ENCODE results near the gene SCGB2A2.

Gene SCGB2A2

DNA sequence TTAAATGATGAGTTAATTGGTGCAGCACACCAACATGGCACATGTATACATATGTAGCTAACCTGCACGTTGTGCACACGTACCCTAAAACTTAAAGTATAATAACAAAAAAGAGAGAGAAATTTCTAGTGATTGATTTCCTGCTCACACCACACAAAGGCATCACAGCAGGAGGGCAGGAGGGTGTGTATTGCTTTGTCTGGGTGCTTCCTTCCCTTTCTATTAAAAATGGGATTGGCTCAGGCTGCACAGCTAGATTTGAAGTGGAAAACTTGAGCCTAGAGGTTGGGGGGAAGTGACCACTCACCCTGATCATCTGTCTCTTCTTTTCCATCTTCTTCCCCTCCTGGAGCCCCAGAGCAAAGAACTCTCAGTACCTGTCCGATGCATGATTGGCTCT, 28.9 kb upstream of the SCGB2A2 start (continued):
- TF ChIP-seq, protein P1, sequence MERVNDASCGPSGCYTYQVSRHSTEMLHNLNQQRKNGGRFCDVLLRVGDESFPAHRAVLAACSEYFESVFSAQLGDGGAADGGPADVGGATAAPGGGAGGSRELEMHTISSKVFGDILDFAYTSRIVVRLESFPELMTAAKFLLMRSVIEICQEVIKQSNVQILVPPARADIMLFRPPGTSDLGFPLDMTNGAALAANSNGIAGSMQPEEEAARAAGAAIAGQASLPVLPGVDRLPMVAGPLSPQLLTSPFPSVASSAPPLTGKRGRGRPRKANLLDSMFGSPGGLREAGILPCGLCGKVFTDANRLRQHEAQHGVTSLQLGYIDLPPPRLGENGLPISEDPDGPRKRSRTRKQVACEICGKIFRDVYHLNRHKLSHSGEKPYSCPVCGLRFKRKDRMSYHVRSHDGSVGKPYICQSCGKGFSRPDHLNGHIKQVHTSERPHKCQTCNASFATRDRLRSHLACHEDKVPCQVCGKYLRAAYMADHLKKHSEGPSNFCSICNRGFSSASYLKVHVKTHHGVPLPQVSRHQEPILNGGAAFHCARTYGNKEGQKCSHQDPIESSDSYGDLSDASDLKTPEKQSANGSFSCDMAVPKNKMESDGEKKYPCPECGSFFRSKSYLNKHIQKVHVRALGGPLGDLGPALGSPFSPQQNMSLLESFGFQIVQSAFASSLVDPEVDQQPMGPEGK (CRISPR knock-in tag; IDR thresholded peaks at IDR 0.05; ENCODE audit: borderline replicate concordance) = no peak
- TF ChIP-seq ZNF8 (CRISPR knock-in tag; IDR thresholded peaks at IDR 0.05) (no peak), ZFP30 (CRISPR knock-in tag; IDR thresholded peaks at IDR 0.05) (no peak), TCF4 (CRISPR knock-in tag; IDR thresholded peaks at IDR 0.05; ENCODE audit: borderline replicate concordance) (no peak), ZNF565 (CRISPR knock-in tag; conservative IDR thresholded peaks at IDR 0.05; ENCODE audit: low read depth) (no peak), GLIS3 (CRISPR knock-in tag; IDR thresholded peaks at IDR 0.05) (no peak), ARNTL (CRISPR knock-in tag; IDR thresholded peaks at IDR 0.05; ENCODE audit: borderline replicate concordance, low read depth) (no peak), BACH2 (CRISPR knock-in tag; IDR thresholded peaks at IDR 0.05; ENCODE audit: borderline replicate concordance) (no peak)
- TF ChIP-seq, protein P2, sequence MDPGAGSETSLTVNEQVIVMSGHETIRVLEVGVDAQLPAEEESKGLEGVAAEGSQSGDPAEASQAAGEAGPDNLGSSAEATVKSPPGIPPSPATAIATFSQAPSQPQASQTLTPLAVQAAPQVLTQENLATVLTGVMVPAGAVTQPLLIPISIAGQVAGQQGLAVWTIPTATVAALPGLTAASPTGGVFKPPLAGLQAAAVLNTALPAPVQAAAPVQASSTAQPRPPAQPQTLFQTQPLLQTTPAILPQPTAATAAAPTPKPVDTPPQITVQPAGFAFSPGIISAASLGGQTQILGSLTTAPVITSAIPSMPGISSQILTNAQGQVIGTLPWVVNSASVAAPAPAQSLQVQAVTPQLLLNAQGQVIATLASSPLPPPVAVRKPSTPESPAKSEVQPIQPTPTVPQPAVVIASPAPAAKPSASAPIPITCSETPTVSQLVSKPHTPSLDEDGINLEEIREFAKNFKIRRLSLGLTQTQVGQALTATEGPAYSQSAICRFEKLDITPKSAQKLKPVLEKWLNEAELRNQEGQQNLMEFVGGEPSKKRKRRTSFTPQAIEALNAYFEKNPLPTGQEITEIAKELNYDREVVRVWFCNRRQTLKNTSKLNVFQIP (CRISPR knock-in tag; IDR thresholded peaks at IDR 0.05; ENCODE audit: borderline replicate concordance, low read depth) = no peak
- TF ChIP-seq, protein P3, sequence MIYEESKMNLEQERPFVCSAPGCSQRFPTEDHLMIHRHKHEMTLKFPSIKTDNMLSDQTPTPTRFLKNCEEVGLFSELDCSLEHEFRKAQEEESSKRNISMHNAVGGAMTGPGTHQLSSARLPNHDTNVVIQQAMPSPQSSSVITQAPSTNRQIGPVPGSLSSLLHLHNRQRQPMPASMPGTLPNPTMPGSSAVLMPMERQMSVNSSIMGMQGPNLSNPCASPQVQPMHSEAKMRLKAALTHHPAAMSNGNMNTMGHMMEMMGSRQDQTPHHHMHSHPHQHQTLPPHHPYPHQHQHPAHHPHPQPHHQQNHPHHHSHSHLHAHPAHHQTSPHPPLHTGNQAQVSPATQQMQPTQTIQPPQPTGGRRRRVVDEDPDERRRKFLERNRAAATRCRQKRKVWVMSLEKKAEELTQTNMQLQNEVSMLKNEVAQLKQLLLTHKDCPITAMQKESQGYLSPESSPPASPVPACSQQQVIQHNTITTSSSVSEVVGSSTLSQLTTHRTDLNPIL (CRISPR knock-in tag; IDR thresholded peaks at IDR 0.05; ENCODE audit: low read depth) = no peak

DNA sequence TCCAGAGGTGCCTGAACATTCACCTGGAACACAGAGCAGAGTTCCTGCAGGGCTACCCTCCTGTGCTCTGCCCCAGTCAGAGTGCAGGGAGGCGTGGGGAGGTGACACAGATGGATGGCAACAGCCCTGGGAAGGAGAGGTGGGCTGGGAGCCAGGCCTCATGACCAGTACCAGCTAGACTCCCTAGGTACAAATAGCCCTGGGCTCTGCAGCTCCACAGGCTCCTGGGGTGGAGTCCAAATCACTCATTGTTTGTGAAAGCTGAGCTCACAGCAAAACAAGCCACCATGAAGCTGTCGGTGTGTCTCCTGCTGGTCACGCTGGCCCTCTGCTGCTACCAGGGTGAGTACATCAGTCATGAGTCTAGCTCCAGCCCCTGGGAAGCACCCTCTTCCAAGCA, 27.9 kb upstream of the SCGB2A2 start, which contains the start of gene SCGB1D2:
Gene SCGB1D2 (plus strand): TSS at position 219 of the 400 bp plus-strand sequence. CDS start 69 bp downstream, at position 288.
- TF ChIP-seq, protein P4, sequence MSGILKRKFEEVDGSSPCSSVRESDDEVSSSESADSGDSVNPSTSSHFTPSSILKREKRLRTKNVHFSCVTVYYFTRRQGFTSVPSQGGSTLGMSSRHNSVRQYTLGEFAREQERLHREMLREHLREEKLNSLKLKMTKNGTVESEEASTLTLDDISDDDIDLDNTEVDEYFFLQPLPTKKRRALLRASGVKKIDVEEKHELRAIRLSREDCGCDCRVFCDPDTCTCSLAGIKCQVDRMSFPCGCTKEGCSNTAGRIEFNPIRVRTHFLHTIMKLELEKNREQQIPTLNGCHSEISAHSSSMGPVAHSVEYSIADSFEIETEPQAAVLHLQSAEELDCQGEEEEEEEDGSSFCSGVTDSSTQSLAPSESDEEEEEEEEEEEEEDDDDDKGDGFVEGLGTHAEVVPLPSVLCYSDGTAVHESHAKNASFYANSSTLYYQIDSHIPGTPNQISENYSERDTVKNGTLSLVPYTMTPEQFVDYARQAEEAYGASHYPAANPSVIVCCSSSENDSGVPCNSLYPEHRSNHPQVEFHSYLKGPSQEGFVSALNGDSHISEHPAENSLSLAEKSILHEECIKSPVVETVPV (CRISPR knock-in tag; IDR thresholded peaks at IDR 0.05) = no peak
- TF ChIP-seq TCF4 (CRISPR knock-in tag; IDR thresholded peaks at IDR 0.05; ENCODE audit: borderline replicate concordance) (no peak), ZFP30 (CRISPR knock-in tag; IDR thresholded peaks at IDR 0.05) (no peak), ZNF8 (CRISPR knock-in tag; IDR thresholded peaks at IDR 0.05) (no peak), ZC3H10 (CRISPR knock-in tag; IDR thresholded peaks at IDR 0.05) (no peak), ZNF565 (CRISPR knock-in tag; conservative IDR thresholded peaks at IDR 0.05; ENCODE audit: low read depth) (no peak), ESRRG (CRISPR knock-in tag; IDR thresholded peaks at IDR 0.05) (no peak), CSDC2 (CRISPR knock-in tag; IDR thresholded peaks at IDR 0.05) (no peak), RARB (CRISPR knock-in tag; IDR thresholded peaks at IDR 0.05) (no peak), SNAI2 (CRISPR knock-in tag; IDR thresholded peaks at IDR 0.05) (no peak), TOX (CRISPR knock-in tag; IDR thresholded peaks at IDR 0.05; ENCODE audit: borderline replicate concordance) (no peak)
- TF ChIP-seq, protein P2 (CRISPR knock-in tag; IDR thresholded peaks at IDR 0.05; ENCODE audit: borderline replicate concordance, low read depth) = no peak
- TF ChIP-seq, protein P3 (CRISPR knock-in tag; IDR thresholded peaks at IDR 0.05; ENCODE audit: low read depth) = no peak
- ATAC-seq = no peak

DNA sequence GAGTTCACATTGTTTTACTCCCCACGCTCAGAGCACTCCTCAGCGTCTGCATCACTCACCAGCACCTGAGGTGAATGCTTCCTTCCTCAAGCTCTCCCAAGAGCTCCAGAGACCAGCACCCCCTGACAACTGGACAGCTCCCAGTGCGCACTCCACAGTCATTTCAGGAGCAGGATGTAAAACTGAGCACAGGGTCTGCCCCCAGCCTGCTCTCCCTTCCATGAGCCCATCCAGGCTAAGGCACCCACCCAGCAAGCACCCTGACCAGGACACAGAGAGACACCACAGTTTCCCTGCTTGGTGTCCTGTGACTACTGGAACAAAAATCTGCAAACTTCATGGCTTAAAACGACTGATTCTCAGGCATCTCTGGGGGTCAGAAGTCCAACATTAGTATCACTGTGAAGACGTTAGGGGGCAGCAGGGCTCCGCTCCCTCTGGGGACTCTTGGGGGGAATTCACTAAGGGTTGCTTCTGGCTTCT, 24.6 kb upstream of the SCGB2A2 start:
- peak; percentile 83 for ATAC-seq
- TF ChIP-seq ESRRG (CRISPR knock-in tag; IDR thresholded peaks at IDR 0.05) (no peak), ZNF565 (CRISPR knock-in tag; conservative IDR thresholded peaks at IDR 0.05; ENCODE audit: low read depth) (no peak), OSR1 (CRISPR knock-in tag; IDR thresholded peaks at IDR 0.05) (no peak), PPARA (CRISPR knock-in tag; IDR thresholded peaks at IDR 0.05; ENCODE audit: borderline replicate concordance) (no peak), ZNF8 (CRISPR knock-in tag; IDR thresholded peaks at IDR 0.05) (no peak), SNAI2 (CRISPR knock-in tag; IDR thresholded peaks at IDR 0.05) (no peak)
- TF ChIP-seq, protein P1 (CRISPR knock-in tag; IDR thresholded peaks at IDR 0.05; ENCODE audit: borderline replicate concordance) = no peak
